SKM-1 (cell line): ENCODE data around the gene SREK1.
"Not testable (repeated sequence)": the region's sequence is repeated elsewhere in the genome, so short reads cannot be mapped to it uniquely, and the experiment has no call there.

Experiments used
- DNase-seq: peaks from one replicate; lab custom pipeline; 2025; ENCODE audit not compliant: unreplicated experiment; lab: John Stamatoyannopoulos, UW

The SREK1 gene

DNA sequence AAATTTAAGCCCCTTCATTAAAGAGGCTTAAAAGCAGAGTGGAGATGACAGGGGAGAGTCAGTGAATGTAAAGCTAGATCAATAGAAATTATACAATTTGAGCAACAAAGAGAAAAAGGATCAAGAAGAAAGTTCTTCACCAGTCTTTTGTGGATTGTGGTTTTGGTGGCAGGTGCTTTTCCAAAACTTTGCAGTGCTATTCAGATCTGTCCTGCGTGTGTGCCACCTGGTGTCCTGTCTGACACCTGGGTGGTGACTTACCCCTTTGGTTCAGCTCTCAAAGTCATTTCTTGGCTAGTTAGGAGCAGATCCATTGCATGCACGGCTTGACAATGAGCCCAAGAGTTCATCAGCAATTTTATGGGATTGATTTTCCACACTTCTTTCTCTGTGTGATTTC is 69.4 kb downstream of the SREK1 start:
- DNase-seq: no peak

DNA sequence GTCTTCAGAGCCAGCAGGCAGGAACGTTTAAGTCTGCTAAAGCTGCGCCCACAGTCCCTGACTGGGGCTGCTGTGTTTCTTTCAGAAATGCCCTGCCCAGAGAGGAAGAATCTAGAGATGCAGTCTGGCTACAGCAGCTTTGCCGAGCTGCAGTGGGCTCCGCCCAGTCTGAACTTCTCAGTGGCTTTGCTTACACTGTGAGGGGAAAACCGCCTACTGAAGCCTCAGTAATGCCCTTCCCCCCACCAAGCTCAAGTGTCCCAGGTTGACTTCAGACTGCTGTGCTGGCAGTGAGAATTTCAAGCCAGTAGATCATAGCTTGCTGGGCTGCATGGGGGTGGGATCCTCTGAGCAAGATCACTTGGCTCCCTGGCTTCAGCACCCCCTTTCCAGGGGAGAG is 78.4 kb downstream of the SREK1 start:
- no peak for DNase-seq

DNA sequence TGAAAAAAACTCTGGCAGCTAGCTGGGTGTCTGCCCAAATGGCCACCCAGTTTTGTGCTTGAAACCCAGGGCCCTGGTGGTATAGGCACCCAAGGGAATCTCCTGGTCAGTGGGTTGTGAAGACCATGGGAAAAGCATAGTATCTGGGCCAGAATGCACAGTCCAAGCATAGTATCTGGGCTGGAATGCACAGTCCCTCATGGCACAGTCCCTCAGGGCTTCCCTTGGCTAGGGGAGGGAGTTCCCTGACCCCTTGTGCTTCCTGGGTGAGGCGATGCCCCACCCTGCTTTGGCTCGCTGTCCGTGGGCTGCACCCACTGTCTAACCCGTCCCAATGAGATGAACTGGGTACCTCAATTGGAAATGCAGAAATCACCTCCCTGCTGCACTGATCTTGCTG is 78.8 kb downstream of the SREK1 start:
- DNase-seq: not testable (repeated sequence)

DNA sequence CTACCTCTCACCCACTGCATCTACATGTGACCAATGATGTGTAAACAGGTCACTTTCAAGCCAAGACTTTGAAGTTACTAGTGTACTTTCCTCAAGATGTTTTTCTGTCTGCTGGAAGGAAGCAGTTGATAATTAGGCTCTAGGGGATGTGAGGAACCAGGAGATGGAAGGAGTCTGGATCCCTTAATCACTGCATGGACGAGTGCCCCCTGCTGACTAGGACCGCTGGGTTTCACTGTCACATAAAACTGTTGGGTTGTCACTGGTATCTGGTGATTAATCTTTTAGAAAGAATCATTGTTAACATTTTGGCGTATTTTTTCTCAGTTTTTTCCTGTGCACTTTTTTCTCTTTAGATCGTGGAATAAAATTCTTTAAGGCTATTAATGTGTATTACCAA is 79.5 kb downstream of the SREK1 start:
- no peak for DNase-seq

DNA sequence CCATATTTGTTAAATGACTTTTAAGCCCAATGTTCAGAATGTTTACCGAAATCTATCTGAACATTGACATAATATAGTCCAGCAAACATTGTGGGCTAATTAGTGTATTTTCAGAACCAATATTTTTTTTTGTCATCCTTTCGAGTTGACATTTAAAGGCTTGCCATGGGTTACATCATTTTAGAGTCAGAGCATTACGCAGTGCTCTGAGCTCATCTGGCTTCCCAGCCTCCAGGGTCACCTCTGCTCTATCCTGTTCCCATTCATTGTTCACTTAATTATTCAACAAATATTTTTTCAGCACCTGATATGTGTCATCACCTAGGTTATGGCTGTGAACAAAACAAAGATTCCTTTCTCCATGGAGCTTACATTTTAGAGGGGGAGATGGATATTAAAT is 80.2 kb downstream of the SREK1 start:
- no peak for DNase-seq

DNA sequence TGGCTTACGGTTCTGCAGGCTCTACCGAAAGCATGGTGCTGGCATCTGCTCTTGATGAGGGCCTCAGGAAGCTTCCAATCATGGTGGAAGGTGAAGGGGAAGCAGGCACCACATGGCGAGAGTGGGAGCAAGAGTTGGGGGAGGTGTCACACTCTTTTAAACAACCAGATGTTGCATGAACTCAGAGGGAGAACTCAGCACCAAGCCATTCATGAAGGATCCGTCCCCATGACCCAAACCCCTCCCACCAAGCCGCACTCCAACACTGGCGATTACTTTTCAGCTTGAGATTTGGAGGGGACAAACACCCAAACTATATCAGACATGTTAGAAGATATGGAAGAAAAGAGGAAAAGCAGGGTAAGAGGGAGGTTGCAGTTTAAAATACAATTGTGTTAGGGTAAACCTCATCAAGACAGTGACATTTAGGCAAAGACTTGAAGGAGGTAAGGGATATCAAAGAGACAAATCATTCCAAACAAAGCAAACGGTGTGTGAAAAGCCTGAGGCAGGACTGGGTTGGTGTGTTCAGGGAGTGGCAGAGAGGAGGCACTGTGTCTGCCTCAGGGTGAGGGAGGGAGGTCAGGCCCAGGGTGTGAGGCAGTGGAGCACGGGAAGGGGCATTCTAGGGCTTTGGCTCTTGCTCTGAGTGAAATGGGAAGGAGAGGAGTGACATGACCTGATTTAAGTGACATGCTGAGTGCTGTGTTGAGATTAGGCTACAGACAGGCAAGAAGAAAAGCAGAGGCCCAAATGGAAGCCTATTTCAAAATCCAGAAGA is 80.9 kb downstream of the SREK1 start:
- DNase-seq: no peak

DNA sequence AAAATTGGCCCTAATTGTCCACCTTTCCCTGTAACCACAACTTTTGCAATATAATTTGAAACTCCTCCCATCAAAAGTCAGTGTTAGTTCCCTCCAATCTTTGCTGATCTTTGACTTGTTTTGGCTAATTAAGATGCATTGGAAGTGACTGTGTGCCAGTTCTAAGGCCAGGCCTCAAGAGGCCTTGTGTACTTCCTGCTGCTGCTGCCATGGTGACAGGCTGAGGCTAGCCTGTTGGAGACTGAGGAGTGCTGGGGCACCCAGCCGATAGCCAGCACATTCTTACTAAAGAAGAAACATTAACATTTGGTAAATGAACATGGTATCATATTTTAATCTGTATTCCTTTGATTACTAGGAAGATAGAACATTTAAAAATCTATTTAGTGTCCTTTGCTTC is 86.5 kb downstream of the SREK1 start:
- DNase-seq: no peak

DNA sequence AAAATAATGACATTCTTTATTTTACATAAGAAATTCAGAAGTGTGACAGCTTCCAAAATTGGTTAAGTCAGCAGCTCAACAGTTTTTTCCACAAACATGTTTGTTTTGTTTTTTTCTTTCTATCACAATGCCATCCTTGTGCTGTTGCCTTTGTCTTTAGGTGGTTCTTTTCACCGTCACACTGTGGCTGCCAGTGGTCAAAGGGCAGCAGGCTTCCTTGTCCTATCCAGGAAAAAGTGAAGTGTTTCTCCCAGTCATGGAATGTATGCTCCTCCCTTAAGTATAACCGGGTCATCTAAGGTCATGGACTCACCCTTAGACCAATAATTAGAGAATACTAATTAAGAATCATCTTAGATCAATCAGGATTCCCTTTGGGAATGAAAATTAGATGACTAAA is 87.4 kb downstream of the SREK1 start:
- no peak for DNase-seq

DNA sequence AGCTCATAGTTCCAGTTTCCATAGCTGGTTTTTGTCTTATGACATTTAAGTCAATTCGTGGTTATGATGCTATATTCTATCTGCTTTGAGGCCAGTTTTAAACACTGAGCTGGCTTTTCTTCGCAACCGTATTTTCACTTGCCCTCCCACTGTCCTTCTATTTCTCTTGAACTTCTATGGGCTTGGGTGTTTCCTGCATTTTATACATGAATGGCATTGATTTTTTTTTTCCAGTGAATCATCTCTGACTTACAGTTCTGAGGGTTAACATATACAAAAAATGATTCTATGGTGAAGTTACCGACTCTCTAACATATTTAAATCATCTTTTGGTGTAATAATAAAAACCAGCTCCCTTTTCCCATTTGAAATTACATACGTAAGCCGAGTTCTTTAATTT is 88.2 kb downstream of the SREK1 start:
- no peak for DNase-seq

DNA sequence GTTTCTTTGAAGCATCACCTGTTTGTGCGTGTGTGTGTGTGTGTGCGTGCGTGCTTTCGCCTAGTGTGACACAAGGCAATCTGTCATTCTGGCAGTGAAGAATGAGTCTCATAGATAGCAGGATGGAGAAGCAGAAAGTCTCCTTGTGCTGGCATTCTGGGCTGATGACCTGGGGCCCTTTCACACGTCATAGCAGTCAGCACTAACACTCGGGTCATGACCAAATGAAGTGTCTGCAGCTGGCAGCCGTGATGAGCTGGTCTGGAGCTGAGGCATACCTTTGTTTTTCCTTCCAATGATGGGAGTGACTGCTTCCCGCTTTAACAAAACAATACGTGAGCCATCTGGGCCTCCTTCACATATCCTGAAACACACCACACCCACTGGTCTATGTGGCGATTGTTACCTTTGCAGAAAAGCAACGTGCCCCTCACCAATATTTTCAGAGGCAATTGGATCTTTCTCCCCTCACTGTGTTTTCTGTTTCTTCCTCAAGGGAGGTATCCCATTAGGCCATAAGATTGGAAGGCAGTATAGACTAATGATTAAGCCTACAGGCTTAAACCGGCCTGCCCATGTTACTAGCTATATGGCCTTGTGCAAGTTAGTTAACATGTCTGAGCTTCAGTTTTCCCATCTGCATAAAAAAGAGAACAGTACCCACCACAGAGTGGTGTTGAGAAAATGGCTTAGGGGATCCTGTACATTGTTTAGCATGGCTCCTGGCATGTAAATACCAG is 88.8 kb downstream of the SREK1 start:
- DNase-seq: no peak
